Measurements from ENCODE around the gene SETD6. TPM values are rescaled to one million over a fixed set of nuclear protein-coding genes. Genes with fewer than 3 reads are reported as not detected.

The SETD6 gene
- total RNA-seq, 1 donor from 2014 or later: 32.6 TPM

Other genes starting within 250 kb of the SETD6 start
- not detected in 2 replicates for gene PRSS54, start 220.5 kb upstream of the SETD6 start, total RNA-seq (ENCODE audit: low replicate concordance)
- gene GINS3, start 123.0 kb upstream of the SETD6 start, total RNA-seq (ENCODE audit: low replicate concordance): 6.3 and 14.7 TPM in 2 replicates
- 23.7 and 42.9 TPM in 2 replicates for gene NDRG4, start 15.4 kb upstream of the SETD6 start, total RNA-seq (ENCODE audit: low replicate concordance)
- gene CNOT1, start 114.3 kb downstream of the SETD6 start, total RNA-seq (ENCODE audit: low replicate concordance): 216 and 242 TPM in 2 replicates
- 28.1 and 31.6 TPM in 2 replicates for gene SLC38A7, start 169.3 kb downstream of the SETD6 start, total RNA-seq (ENCODE audit: low replicate concordance)
- gene GOT2, start 218.8 kb downstream of the SETD6 start, total RNA-seq (ENCODE audit: low replicate concordance): 89.7 and 104 TPM in 2 replicates